Body of pancreas (tissue), 4 donors: Measurements from ENCODE around the gene PPP6R2. TPM values are rescaled to one million over a fixed set of nuclear protein-coding genes. Genes with fewer than 3 reads are reported as not detected.
A peak's percentile ranks its signal among the peaks of the same experiment; 100 is the strongest.

ENCODE experiments used
- ATAC-seq: fragments of 150-250 bp; one replicate; pipeline ENCODE4 v1.9.1; 2016
- DNase-seq, 4 donors: peaks; one replicate each; pipeline ENCODE4 v3.0.0-alpha.2; 2019
- H3K27ac ChIP-seq, 4 donors: fragments of 200-600 bp; sonication (generic); 1 replicate in 3 of 4; 2 replicates in 1 of 4; pipeline versions ENCODE4 v1.5.1 to v1.6.1; 2016 to 2019; ENCODE audit warnings: mild to moderate bottlenecking in 1 of 4, mixed read lengths in 1 of 4, moderate library complexity in 1 of 4
- H3K27me3 ChIP-seq, 2 donors: fragments of 200-600 bp; sonication (generic); one replicate each; pipeline ENCODE4 v1.6.0; 2016; ENCODE audit warnings: mild to moderate bottlenecking in 1 of 2
- H3K36me3 ChIP-seq, 2 donors: fragments of 200-600 bp; sonication (generic); replicated peaks in 1 of 2; 2 replicates each; pipeline ENCODE4 v1.5.1; 2016; ENCODE audit warnings: low read depth in 2 of 2; ENCODE audit not compliant: insufficient read depth in 1 of 2
- H3K4me1 ChIP-seq: fragments of 200-600 bp; sonication (generic); one replicate; pipeline ENCODE4 v1.6.0; 2016
- H3K4me3 ChIP-seq, 2 donors: fragments of 200-600 bp; sonication (generic); 1 replicate in 1 of 2; 2 replicates in 1 of 2; pipeline ENCODE4 v1.5.1; 2016 to 2019
- H3K9me3 ChIP-seq, 3 donors: fragments of 200-600 bp; sonication (generic); 1 replicate in 2 of 3; 2 replicates in 1 of 3; pipeline ENCODE4 v1.5.1; 2016
- CTCF ChIP-seq, 7 experiments: fragments of 450-650 bp in 4 of 7; fragments of 200-600 bp in 3 of 7; sonication (generic) in 3 of 7; IDR thresholded peaks; one replicate each; pipeline ENCODE4 v1.5.1; 2016 to 2019; ENCODE audit warnings: antibody characterized with exemption in 7 of 7
- POLR2A ChIP-seq, 3 donors: fragments of 450-650 bp; IDR thresholded peaks; one replicate each; pipeline ENCODE4 v1.6.1; 2016; ENCODE audit warnings: antibody characterized with exemption in 3 of 3, mild to moderate bottlenecking in 2 of 3
- WGBS, 2 donors: methylation state at CpG; one replicate each; pipeline ENCODE4 v1.1.5; 2017; 5-methylcytosine and 5-hydroxymethylcytosine counted together
- intact Hi-C: fragments of 100-400 bp; cut with DNase I; formaldehyde crosslinking; loops from one replicate; pipeline ENCODE4 v1.15.1; 2023
- total RNA-seq, 2 donors: library from RNA; depleted of rRNA; stranded (reverse); fragments of >200 nt; gene quantifications; one replicate each; pipeline ENCODE4 v1.1.0, GENCODE V29; 2016

Gene PPP6R2
- total RNA-seq, 2 donors from 2014 or later = 48.8 to 53.4 TPM

- intact Hi-C loops = no loop called here
- TF ChIP-seq CTCF (IDR thresholded peaks at IDR 0.05) = no peak
- TF ChIP-seq POLR2A (IDR thresholded peaks at IDR 0.05) = no peak
- Histone ChIP-seq H3K4me1 (no peaks in the 10 kb centered on the region), H3K9me3 (no peaks in the 10 kb centered on the region), H3K4me3 (no peak overlapping the region), H3K27me3 (no peaks in the 10 kb centered on the region), H3K27ac (no peak overlapping the region), H3K36me3 (peaks cover 0 to 19% of the 10 kb centered on the region in 2 donors)
- WGBS, 2 donors = 87 to 89% methylated on average over 17 of the region's 17 CpGs
- DNase-seq = peak in 2 of 4 donors; percentile 10 to 17
- no peak for ATAC-seq
Observed at GRCh38 chr22:50441428-50441993, 98.4 kb downstream of the PPP6R2 start.

DNA sequence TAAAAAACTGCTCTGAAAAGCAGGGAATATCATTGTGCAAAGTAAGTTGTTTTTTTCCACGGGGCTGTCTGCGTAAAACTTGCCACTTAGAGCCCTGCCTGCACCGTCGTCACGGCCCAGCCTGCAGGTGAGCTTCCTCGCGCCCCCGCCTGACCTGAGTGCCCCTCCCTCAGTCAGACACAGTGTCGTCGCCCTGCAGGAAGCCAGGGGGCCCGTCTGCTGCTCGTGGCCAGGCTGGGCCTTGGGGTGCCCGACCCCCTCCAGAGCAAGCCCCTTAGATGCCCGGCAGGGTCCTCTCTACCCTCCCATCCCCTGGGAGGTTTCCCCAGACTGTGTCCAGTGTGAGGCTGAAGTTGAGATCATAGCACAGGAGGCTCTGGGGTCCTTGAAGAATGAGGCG, 100.1 kb downstream of the PPP6R2 start:
- WGBS, 2 donors = 80 to 88% methylated on average over 11 to 15 of the region's 15 CpGs
- TF ChIP-seq CTCF (IDR thresholded peaks at IDR 0.05) (no peak), POLR2A (IDR thresholded peaks at IDR 0.05) (no peak)
- Histone ChIP-seq H3K27me3 (no peaks in the 10 kb centered on the region), H3K36me3 (peaks cover 0 to 21% of the 10 kb centered on the region in 2 donors), H3K9me3 (no peaks in the 10 kb centered on the region), H3K4me3 (no peak overlapping the region), H3K4me1 (no peaks in the 10 kb centered on the region), H3K27ac (no peak overlapping the region)
- intact Hi-C loops = no loop called here
- peak in 1 of 4 donors; percentile 9 for DNase-seq
- no peak for ATAC-seq

GRCh38 chr22:50443801-50444625, 100.9 kb downstream of the PPP6R2 start:
- no peaks in the 10 kb centered on the region for H3K4me1 ChIP-seq
- ATAC-seq = no peak

GRCh38 chr22:50444663-50445062, 101.5 kb downstream of the PPP6R2 start:
- TF ChIP-seq POLR2A (IDR thresholded peaks at IDR 0.05) = no peak
- TF ChIP-seq CTCF (IDR thresholded peaks at IDR 0.05) = no peak
- intact Hi-C loops = no loop called here
- WGBS, 2 donors = 83 to 87% methylated on average over 5 of the region's 5 CpGs
- ATAC-seq (no peak), DNase-seq (peak in 3 of 4 donors; percentile 44 to 59 (median 49))
- Histone ChIP-seq H3K4me3 (no peak overlapping the region), H3K27me3 (no peaks in the 10 kb centered on the region), H3K27ac (peak overlapping the region in 2 of 4 donors; percentile 15 to 49), H3K36me3 (peaks cover 0 to 24% of the 10 kb centered on the region in 2 donors), H3K4me1 (no peaks in the 10 kb centered on the region), H3K9me3 (no peaks in the 10 kb centered on the region)

More at GRCh38 chr22:50443801-50444625, 100.9 kb downstream of the PPP6R2 start:
- no peak overlapping the region for H3K4me3 ChIP-seq
- H3K27me3 ChIP-seq = no peaks in the 10 kb centered on the region
- no peaks in the 10 kb centered on the region for H3K9me3 ChIP-seq
- 74 to 76% methylated on average over 16 to 28 of the region's 28 CpGs for WGBS, 2 donors
- intact Hi-C loops = no loop called here
- peak overlapping the region in 1 of 4 donors; percentile 49 for H3K27ac ChIP-seq
- TF ChIP-seq CTCF (IDR thresholded peaks at IDR 0.05) (no peak), POLR2A (IDR thresholded peaks at IDR 0.05) (no peak)
- DNase-seq = peak in 1 of 4 donors; percentile 16
- peaks cover 0 to 24% of the 10 kb centered on the region in 2 donors for H3K36me3 ChIP-seq
